Endodermal cell (in vitro differentiated cells): ENCODE data around the gene GJB2. TPM values are rescaled to one million over a fixed set of nuclear protein-coding genes. Genes with fewer than 3 reads are reported as not detected.
A peak's percentile ranks its signal among the peaks of the same experiment; 100 is the strongest.
"Not testable (repeated sequence)": the region's sequence is repeated elsewhere in the genome, so short reads cannot be mapped to it uniquely, and the experiment has no call there.

Source experiments
- DNase-seq: peaks from one replicate; pipeline ENCODE4 v3.0.0-alpha.2; 2017
- H3K27ac ChIP-seq: 2 replicates; pipeline ENCODE4 v1.5.1; 2013; ENCODE audit warnings: mild to moderate bottlenecking, low read depth, low read length, moderate library complexity
- H3K27me3 ChIP-seq: 2 replicates; pipeline ENCODE4 v1.6.1; 2013; ENCODE audit warnings: mild to moderate bottlenecking, low read length, moderate library complexity; ENCODE audit not compliant: insufficient read depth, control insufficient read depth, poor library complexity, severe bottlenecking
- H3K36me3 ChIP-seq: 2 replicates; pipeline ENCODE4 v1.7.0; 2013; ENCODE audit warnings: mild to moderate bottlenecking, low read length, moderate library complexity; ENCODE audit not compliant: control insufficient read depth, insufficient read depth
- H3K4me1 ChIP-seq: one replicate; pipeline ENCODE4 v1.7.0; 2013; ENCODE audit warnings: low read length; ENCODE audit not compliant: control insufficient read depth, insufficient read depth
- H3K4me3 ChIP-seq: 2 replicates; pipeline ENCODE4 v1.5.1; 2013; ENCODE audit warnings: mild to moderate bottlenecking, low read length, moderate library complexity
- H3K9ac ChIP-seq: 2 replicates; pipeline ENCODE4 v1.6.1; 2013; ENCODE audit warnings: mild to moderate bottlenecking, low read length, moderate library complexity; ENCODE audit not compliant: poor library complexity, severe bottlenecking; ENCODE audit errors: extremely low read depth
- H3K9me3 ChIP-seq: 2 replicates; pipeline ENCODE4 v1.6.1; 2013; ENCODE audit warnings: mild to moderate bottlenecking, low read length, moderate library complexity; ENCODE audit not compliant: control insufficient read depth
- H3K27ac Mint-ChIP-seq: 2 replicates; pipeline ENCODE4 v1.8.0; 2020; ENCODE audit warnings: mixed read lengths
- H3K27me3 Mint-ChIP-seq: 2 replicates; pipeline ENCODE4 v1.8.0; 2021; ENCODE audit warnings: mild to moderate bottlenecking, mixed read lengths; ENCODE audit not compliant: insufficient read depth
- H3K36me3 Mint-ChIP-seq: 2 replicates; pipeline ENCODE4 v1.8.0; 2020; ENCODE audit warnings: low read depth, mixed read lengths
- H3K4me1 Mint-ChIP-seq: 2 replicates; pipeline ENCODE4 v1.8.0; 2020; ENCODE audit warnings: mixed read lengths
- H3K4me3 Mint-ChIP-seq: 2 replicates; pipeline ENCODE4 v1.8.0; 2020; ENCODE audit warnings: mild to moderate bottlenecking, moderate library complexity, mixed read lengths
- H3K9me3 Mint-ChIP-seq: 2 replicates; pipeline ENCODE4 v1.8.0; 2020; ENCODE audit warnings: mild to moderate bottlenecking, mixed read lengths
- WGBS, 2 experiments: methylation state at CpG; one replicate each; pipeline versions ENCODE4 v1.1.5 to v1.1.7; 2013; ENCODE audit warnings: missing lambda C conversion rate in 2 of 2, mixed read lengths in 1 of 2; ENCODE audit not compliant: insufficient coverage in 1 of 2, insufficient read length in 1 of 2; 5-methylcytosine and 5-hydroxymethylcytosine counted together
- total RNA-seq, 2 donors: library from RNA; stranded (reverse); fragmentation: NEBNext Ultra II Directional in 1 of 2; extraction: Animal tissue kit (Norgen Biotek cat#: 25700) in 1 of 2; gene quantifications; 2 replicates in 1 of 2; 3 replicates in 1 of 2; pipeline ENCODE4 v1.2.1, GENCODE V29; 2021
- TF ChIP-seq, protein P1 (sequence below): fragments of 200-600 bp; sonication (generic); conservative IDR thresholded peaks from 2 replicates; pipeline ENCODE4 v1.5.0; 2021; ENCODE audit warnings: antibody characterized with exemption, mild to moderate bottlenecking

Gene GJB2
- total RNA-seq, 2 donors from 2014 or later = 0.26 to 0.82 TPM

DNA sequence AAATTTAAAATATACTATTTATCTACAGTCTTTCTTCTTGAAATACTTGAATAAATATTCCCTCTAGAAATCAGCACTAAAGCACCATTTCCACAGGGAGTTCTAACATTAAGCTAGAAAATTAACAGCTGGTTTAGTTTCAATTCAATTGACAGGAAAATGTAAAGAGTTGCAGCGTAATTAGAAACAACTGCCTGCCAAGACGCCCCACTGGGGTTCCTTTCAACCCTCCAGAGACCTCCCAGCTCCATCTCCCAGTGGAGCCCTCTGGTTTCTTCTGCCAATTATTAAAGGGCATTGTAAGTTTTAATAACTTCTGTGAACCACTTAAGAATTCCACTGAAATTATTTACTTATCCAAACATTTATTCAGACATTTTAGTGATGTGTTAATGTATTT is 36.0 kb downstream of the GJB2 start:
- Histone ChIP-seq H3K4me3 (no peak overlapping the region), H3K9me3 (no peaks in the 10 kb centered on the region), H3K4me1 (no peaks in the 10 kb centered on the region), H3K27ac (no peak overlapping the region), H3K9ac (no peak overlapping the region), H3K36me3 (no peaks in the 10 kb centered on the region), H3K27me3 (peaks cover 51% of the 10 kb centered on the region)
- TF ChIP-seq, protein P1, sequence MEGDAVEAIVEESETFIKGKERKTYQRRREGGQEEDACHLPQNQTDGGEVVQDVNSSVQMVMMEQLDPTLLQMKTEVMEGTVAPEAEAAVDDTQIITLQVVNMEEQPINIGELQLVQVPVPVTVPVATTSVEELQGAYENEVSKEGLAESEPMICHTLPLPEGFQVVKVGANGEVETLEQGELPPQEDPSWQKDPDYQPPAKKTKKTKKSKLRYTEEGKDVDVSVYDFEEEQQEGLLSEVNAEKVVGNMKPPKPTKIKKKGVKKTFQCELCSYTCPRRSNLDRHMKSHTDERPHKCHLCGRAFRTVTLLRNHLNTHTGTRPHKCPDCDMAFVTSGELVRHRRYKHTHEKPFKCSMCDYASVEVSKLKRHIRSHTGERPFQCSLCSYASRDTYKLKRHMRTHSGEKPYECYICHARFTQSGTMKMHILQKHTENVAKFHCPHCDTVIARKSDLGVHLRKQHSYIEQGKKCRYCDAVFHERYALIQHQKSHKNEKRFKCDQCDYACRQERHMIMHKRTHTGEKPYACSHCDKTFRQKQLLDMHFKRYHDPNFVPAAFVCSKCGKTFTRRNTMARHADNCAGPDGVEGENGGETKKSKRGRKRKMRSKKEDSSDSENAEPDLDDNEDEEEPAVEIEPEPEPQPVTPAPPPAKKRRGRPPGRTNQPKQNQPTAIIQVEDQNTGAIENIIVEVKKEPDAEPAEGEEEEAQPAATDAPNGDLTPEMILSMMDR = no peak
- Mint-ChIP-seq H3K4me1 (peaks cover 4% of the 10 kb centered on the region), H3K4me3 (no peak overlapping the region), H3K36me3 (no peaks in the 10 kb centered on the region), H3K27ac (no peak overlapping the region), H3K27me3 (peaks cover 55% of the 10 kb centered on the region), H3K9me3 (no peaks in the 10 kb centered on the region)
- DNase-seq = peak; percentile 34
- 60 to 67% methylated on average over 1 to 2 of the region's 2 CpGs for WGBS, 2 experiments

DNA sequence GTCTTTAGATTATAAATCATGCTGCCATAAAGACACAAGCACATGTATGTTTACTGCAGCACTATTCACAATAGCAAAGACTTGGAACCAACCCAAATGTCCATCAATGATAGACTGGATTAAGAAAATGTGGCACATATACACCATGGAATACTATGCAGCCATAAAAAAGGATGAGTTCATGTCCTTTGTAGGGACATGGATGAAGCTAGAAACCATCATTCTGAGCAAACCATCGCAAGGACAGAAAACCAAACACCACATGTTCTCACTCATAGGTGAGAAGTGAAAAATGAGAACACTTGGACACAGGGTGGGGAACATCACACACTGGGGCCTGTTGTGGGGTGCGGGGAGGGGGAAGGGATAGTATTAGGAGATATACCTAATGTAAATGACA is 39.4 kb downstream of the GJB2 start:
- no CpG with 5 or more reads among the region's 2 CpGs for WGBS, 2 experiments
- H3K27ac Mint-ChIP-seq, H3K9me3 Mint-ChIP-seq, H3K9me3 ChIP-seq, H3K27ac ChIP-seq, H3K9ac ChIP-seq, H3K4me3 Mint-ChIP-seq, H3K36me3 Mint-ChIP-seq, H3K4me1 Mint-ChIP-seq, H3K4me1 ChIP-seq, H3K4me3 ChIP-seq, H3K36me3 ChIP-seq: not testable (repeated sequence)
- H3K27me3 Mint-ChIP-seq = peaks cover 31% of the 10 kb centered on the region
- H3K27me3 ChIP-seq = peaks cover 17% of the 10 kb centered on the region
- DNase-seq = peak; percentile 5

DNA sequence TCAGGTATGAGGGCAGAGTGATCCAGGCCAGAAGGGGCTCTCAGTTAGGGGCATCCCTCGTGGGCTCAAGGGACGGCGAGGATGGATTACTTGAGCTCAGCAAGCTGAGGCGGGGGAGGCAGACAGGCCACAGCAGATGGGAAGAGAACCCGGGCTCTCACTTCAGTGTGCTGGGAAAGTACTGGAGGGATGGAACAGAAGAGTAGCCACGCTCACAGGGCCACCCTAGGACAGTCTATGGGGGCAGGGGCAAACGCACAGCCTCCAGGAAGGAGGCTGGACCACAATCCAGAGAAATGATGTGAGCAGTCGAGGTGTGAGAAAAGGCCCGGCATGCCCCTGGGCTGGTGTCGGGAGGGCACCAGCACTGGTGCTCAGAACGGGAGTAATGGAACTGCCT is 41.1 kb downstream of the GJB2 start:
- H3K27ac ChIP-seq = no peak overlapping the region
- H3K4me3 ChIP-seq = no peak overlapping the region
- no peaks in the 10 kb centered on the region for H3K9me3 ChIP-seq
- TF ChIP-seq, protein P1 = no peak
- H3K36me3 Mint-ChIP-seq = no peaks in the 10 kb centered on the region
- H3K9me3 Mint-ChIP-seq = no peaks in the 10 kb centered on the region
- no peak overlapping the region for H3K4me3 Mint-ChIP-seq
- H3K9ac ChIP-seq = no peak overlapping the region
- H3K27me3 Mint-ChIP-seq = peaks cover 24% of the 10 kb centered on the region
- H3K27ac Mint-ChIP-seq = no peak overlapping the region
- no peak for DNase-seq
- H3K4me1 Mint-ChIP-seq = no peaks in the 10 kb centered on the region
- no peaks in the 10 kb centered on the region for H3K4me1 ChIP-seq
- no peaks in the 10 kb centered on the region for H3K36me3 ChIP-seq
- WGBS, 2 experiments = 88 to 100% methylated on average over 1 to 11 of the region's 11 CpGs
- peaks cover under 1% of the 10 kb centered on the region for H3K27me3 ChIP-seq

DNA sequence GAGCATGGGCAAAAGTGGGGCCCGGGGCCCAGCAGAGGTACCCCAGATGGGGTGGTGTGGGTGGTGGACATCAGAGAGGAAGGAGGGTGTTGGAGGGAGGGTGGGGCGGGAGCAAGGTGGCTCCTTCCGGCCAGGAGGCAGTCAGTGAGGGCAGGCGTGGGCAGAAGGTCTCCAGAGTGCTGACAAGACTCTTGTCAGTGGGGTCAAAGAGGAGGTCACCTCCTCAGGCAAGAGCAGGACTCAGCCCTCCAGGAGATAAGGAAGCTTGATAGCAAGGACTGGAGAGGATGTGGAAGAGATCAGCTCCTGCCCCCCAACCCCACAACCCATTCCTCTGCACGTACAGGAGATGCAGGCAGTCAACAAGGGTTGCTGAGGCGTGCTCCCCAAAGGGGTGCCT is 41.7 kb downstream of the GJB2 start:
- peak; percentile 41 for DNase-seq
- Histone ChIP-seq H3K4me1 (no peaks in the 10 kb centered on the region), H3K27me3 (no peaks in the 10 kb centered on the region), H3K9me3 (no peaks in the 10 kb centered on the region), H3K4me3 (no peak overlapping the region), H3K36me3 (no peaks in the 10 kb centered on the region), H3K27ac (no peak overlapping the region), H3K9ac (no peak overlapping the region)
- no peaks in the 10 kb centered on the region for H3K36me3 Mint-ChIP-seq
- H3K27me3 Mint-ChIP-seq = peaks cover 24% of the 10 kb centered on the region
- no peak overlapping the region for H3K4me3 Mint-ChIP-seq
- no peak overlapping the region for H3K27ac Mint-ChIP-seq
- no peaks in the 10 kb centered on the region for H3K4me1 Mint-ChIP-seq
- TF ChIP-seq, protein P1 = no peak
- no peaks in the 10 kb centered on the region for H3K9me3 Mint-ChIP-seq
- WGBS, 2 experiments = 73 to 97% methylated on average over 5 to 6 of the region's 6 CpGs
